NCI-H2196 treated with DMSO at 0.1 percent for 48 hours (cell line): ENCODE measurements around the gene PCMT1.
"Not testable (repeated sequence)": the region's sequence is repeated elsewhere in the genome, so short reads cannot be mapped to it uniquely, and the experiment has no call there.

Source experiments
- DNase-seq: peaks from one replicate; lab custom pipeline; 2025; ENCODE audit not compliant: unreplicated experiment; lab: John Stamatoyannopoulos, UW

PCMT1 gene

GRCh38 chr6:149813351-149813750 is 63.8 kb downstream of the PCMT1 start:
- DNase-seq, result no peak

- DNase-seq, result no peak
These were observed 66.2 kb downstream of the PCMT1 start for GRCh38 chr6:149815788-149816187.

GRCh38 chr6:149820506-149820905 is 71.0 kb downstream of the PCMT1 start:
- DNase-seq, result no peak

GRCh38 chr6:149821492-149821891 is 72.0 kb downstream of the PCMT1 start:
- DNase-seq, result no peak

- DNase-seq, result no peak
These were observed 73.5 kb downstream of the PCMT1 start for GRCh38 chr6:149823013-149823412.

- no peak for DNase-seq
These were observed 75.8 kb downstream of the PCMT1 start for GRCh38 chr6:149825292-149825691.

- no peak for DNase-seq
These were observed 81.3 kb downstream of the PCMT1 start for GRCh38 chr6:149830731-149831307.

GRCh38 chr6:149831308-149831820 is 81.8 kb downstream of the PCMT1 start:
- no peak for DNase-seq

- DNase-seq, result no peak
These were observed 84.1 kb downstream of the PCMT1 start for GRCh38 chr6:149833651-149834050.

- DNase-seq, result no peak
These were observed 85.3 kb downstream of the PCMT1 start for GRCh38 chr6:149834513-149835481.

- DNase-seq, result peak; percentile 97
These were observed 91.0 kb downstream of the PCMT1 start for GRCh38 chr6:149840345-149841075.

GRCh38 chr6:149842331-149842730 is 92.8 kb downstream of the PCMT1 start:
- no peak for DNase-seq

GRCh38 chr6:149843051-149843633 is 93.6 kb downstream of the PCMT1 start:
- no peak for DNase-seq

- DNase-seq, result not testable (repeated sequence)
These were observed 94.5 kb downstream of the PCMT1 start for GRCh38 chr6:149844036-149844435.

GRCh38 chr6:149844480-149844879 is 94.9 kb downstream of the PCMT1 start:
- DNase-seq, result no peak

GRCh38 chr6:149845549-149845948 is 96.0 kb downstream of the PCMT1 start:
- no peak for DNase-seq

GRCh38 chr6:149846321-149846720 is 96.8 kb downstream of the PCMT1 start:
- no peak for DNase-seq

GRCh38 chr6:149847939-149848267 is 98.4 kb downstream of the PCMT1 start:
- DNase-seq, result no peak

- not testable (repeated sequence) for DNase-seq
These were observed 98.8 kb downstream of the PCMT1 start for GRCh38 chr6:149848343-149848742.

- DNase-seq, result no peak
These were observed 102.0 kb downstream of the PCMT1 start for GRCh38 chr6:149851461-149852110.

GRCh38 chr6:149852180-149852579 is 102.6 kb downstream of the PCMT1 start:
- peak; percentile 42 for DNase-seq
